GM21528 (cell line): ENCODE results near the gene RABL2A.
"Not testable (repeated sequence)": the region's sequence is repeated elsewhere in the genome, so short reads cannot be mapped to it uniquely, and the experiment has no call there.

Experiments
- ATAC-seq: cut with Tn5 transposase; IDR thresholded peaks from one replicate; pipeline ENCODE4 v1.9.1; 2021; ENCODE audit warnings: mild to moderate bottlenecking, moderate library complexity; ENCODE audit not compliant: unreplicated experiment, low FRiP score

Gene RABL2A

GRCh38 chr2:113604661-113605060 lies 22.4 kb upstream of the RABL2A start:
- ATAC-seq: not testable (repeated sequence)

DNA sequence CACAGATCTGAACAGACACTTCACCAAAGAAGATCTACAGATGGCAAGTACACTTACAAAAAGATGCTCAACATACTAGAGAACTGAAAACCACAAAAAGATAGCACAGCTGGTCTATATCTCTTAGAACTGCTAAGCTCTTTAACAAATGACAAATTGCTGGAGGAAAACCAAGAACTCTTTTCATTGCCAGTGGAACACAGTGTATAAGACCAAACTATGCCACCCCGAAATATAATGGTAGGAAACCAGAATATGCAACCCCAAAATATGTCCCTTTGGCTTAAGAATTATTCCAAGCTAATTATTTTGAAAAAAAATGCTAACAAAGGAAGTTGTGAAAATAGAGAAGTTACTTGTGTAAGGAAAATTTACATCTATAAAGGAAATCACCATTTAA lies 21.0 kb upstream of the RABL2A start:
- ATAC-seq: not testable (repeated sequence)

GRCh38 chr2:113609822-113610221 lies 17.2 kb upstream of the RABL2A start:
- not testable (repeated sequence) for ATAC-seq

DNA sequence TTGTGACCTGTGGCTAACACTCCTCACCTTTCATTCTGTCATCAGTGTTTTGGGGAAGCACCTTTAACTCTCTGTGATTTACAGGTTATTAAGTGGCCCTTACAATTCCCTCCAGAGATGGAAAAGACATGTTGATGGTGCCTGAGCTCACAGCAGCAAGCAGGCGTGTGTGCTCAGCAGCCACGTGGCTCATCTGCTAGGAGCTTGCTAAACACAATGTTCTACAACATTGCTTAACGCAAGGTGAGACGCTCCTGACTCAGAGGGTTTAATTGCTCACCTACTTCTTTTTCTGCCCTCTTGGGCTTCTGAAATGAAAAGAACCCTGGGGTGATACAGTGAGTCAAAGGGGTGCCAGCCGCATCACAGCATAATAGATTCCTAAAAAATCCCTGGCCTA lies 6.1 kb upstream of the RABL2A start:
- ATAC-seq: not testable (repeated sequence)

DNA sequence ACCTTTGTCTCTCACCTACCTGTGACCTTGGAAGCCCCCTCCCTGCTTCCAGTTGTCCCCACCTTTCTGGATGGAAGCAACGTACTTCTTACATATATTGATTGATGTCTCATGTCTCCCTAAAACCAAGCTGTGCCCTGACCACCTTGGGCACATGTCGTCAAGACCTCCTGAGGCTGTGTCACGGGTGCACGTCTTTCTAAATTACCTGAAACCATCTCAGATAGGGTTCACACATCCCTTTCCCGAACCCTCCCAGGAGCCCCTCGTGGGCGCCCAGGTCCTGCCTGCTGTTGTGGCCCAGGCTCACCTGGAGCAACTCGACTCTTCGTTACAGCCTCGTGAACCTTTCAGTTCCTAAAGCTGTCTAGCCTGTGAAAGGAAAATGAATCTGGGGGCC lies 1.2 kb upstream of the RABL2A start:
- not testable (repeated sequence) for ATAC-seq

DNA sequence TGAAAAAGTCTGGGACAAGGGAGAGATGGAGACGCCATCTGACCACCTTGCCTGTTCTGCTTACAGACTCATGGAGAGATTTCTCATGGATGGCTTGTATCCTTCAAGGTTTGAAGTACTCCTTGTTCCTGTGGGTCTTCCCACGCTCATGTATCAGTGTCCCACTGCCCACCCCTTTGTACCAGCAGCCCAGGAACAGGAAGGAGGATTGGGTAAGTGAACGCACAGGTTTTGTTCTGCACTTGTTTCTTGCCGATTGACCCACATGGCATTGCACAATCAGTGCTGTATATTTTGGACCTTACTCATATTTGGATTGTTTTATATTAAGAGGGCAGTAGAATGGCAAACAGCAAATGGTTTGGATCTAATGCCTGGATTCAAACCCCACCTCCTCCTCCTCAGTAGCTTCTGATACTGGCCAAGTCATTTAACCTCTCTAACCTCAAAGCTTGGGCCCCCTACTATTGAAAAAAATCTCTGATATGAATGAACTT lies 5.8 kb downstream of the RABL2A start:
- not testable (repeated sequence) for ATAC-seq

DNA sequence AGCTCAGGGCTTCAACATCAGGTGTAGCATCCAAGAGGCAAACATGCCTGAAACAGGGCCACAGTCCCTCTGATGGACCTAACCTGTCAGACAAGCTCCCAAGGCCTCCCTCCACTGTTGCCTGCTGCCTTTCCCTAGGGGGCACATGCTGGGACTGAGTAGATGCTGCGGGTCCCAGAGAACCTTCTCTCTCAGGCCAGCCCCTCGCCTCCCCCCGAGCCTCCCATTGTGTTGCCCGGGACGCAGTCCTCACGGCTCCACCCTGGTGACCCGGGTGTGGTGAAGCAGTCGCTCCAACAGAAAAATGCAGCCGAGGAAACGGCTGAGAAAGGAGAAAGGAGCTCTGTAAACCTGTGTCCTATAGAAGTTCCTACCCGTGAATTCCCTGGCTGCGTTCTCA lies 8.3 kb downstream of the RABL2A start:
- not testable (repeated sequence) for ATAC-seq

GRCh38 chr2:113636226-113636625 lies 9.2 kb downstream of the RABL2A start:
- ATAC-seq: not testable (repeated sequence)

DNA sequence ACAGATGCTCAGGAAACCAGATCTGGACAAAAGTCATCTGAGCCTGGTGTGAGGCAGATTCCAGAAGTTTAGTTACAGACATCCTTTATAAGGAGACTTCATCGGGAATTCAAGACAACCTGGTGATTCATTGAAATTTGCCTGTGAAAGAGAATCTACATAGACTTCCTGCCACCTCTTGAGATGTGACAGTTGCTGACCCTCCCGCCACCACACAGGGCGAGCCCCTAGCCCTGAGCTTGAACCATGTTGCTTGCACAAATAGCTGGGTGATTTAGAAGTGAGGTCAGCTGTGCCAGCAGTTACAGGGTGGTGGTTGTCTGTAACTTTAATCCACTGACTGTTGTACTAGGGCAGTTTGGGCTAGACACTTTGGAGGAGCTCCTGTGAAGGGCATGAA lies 11.0 kb downstream of the RABL2A start:
- not testable (repeated sequence) for ATAC-seq

- not testable (repeated sequence) for ATAC-seq
These were observed 19.2 kb downstream of the RABL2A start for GRCh38 chr2:113646217-113646616.

GRCh38 chr2:113650834-113651815 lies 24.1 kb downstream of the RABL2A start:
- not testable (repeated sequence) for ATAC-seq

DNA sequence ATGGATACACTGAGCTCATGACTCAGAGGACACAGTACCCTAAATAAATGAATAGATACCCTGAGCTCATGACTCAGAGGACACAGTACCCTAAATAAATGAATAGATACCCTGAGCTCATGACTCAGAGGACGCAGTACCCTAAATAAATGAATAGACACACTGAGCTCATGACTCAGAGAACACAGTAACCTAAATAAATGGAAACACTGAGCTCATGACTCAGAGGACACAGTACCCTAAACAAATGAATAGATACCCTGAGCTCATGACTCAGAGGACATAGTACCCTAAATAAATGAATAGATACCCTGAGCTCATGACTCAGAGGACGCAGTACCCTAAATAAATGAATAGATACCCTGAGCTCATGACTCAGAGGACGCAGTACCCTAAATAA lies 25.5 kb downstream of the RABL2A start:
- not testable (repeated sequence) for ATAC-seq

DNA sequence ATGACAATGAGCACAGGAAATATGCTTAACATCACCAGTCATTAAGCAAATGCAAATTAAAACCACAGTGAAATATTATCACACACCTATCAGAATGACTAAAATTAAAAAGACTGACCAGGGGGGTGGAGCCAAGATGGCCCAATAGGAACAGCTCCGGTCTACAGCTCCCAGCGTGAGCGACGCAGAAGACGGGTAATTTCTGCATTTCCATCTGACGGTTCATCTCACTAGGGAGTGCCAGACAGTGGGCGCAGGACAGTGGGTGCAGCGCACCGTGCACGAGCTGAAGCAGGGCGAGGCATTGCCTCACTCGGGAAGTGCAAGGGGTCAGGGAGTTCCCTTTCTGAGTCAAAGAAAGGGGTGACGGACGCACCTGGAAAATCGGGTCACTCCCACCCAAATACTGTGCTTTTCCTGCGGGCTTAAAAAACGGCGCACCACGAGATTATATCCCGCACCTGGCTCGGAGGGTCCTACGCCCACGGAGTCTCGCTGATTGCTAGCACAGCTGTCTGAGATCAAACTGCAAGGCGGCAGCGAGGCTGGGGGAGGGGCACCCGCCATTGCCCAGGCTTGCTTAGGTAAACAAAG lies 29.1 kb downstream of the RABL2A start:
- not testable (repeated sequence) for ATAC-seq

GRCh38 chr2:113657735-113658134 lies 30.7 kb downstream of the RABL2A start:
- not testable (repeated sequence) for ATAC-seq

- ATAC-seq: not testable (repeated sequence)
These were observed 36.4 kb downstream of the RABL2A start for GRCh38 chr2:113663285-113664060.

- ATAC-seq: not testable (repeated sequence)
These were observed 37.9 kb downstream of the RABL2A start for GRCh38 chr2:113664761-113665533.

- ATAC-seq: not testable (repeated sequence)
These were observed 41.9 kb downstream of the RABL2A start for GRCh38 chr2:113669013-113669412.

- ATAC-seq: no peak
These were observed 45.4 kb downstream of the RABL2A start for GRCh38 chr2:113672326-113672932.

DNA sequence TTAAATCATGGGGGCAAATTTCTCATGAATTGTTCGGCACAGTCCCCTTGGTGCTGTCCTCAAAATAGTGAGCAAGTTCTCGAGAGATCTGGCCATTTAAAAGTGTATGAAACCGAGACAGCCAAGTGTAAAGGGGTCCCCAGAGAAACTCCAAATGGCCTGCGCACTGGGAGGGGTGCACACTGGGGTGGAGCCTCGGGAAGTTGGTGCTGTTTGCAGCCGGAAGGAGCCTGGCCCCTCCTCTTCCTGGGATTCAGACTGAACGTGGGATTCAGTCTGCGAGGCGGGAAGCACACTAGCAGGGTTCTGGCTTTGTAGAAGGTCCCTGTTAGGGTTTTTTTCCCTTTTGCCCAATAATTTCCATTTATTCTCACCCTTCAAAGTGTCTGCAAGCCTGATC lies 48.8 kb downstream of the RABL2A start:
- no peak for ATAC-seq
